CD4-positive, alpha-beta T cell treated with Interleukin-4 for 4 hours (primary cell): ENCODE measurements around the gene SEL1L3.
"Not testable (repeated sequence)": the region's sequence is repeated elsewhere in the genome, so short reads cannot be mapped to it uniquely, and the experiment has no call there.

Experiments used
- DNase-seq: peaks from one replicate; pipeline ENCODE4 v3.0.0-alpha.2; 2020

Gene SEL1L3

GRCh38 chr4:25862411-25863346 is at the start of gene SEL1L3:
Gene SEL1L3 (minus strand): TSS chr4:25862988. CDS start chr4:25862836, 152 bp downstream.
- DNase-seq: no peak

DNA sequence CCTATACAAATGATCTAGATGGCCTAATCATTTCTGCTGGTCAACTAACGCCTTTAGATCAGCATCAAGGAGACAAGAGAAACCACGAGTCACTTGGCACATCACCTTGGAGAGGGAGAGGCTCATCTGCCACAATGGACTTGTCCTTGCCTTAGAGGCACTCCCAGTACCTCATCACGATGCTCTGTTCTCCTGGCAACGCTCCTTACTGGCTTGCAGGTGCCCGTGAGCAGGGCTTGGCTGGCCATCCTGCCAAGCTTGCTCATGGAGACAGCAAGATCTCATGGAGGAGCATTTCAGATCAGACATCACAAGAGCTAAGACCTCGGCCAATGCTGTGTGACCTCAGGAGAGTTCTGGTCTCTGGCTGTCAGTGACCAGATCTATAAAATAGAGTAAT is 48.6 kb upstream of the SEL1L3 start:
- no peak for DNase-seq

DNA sequence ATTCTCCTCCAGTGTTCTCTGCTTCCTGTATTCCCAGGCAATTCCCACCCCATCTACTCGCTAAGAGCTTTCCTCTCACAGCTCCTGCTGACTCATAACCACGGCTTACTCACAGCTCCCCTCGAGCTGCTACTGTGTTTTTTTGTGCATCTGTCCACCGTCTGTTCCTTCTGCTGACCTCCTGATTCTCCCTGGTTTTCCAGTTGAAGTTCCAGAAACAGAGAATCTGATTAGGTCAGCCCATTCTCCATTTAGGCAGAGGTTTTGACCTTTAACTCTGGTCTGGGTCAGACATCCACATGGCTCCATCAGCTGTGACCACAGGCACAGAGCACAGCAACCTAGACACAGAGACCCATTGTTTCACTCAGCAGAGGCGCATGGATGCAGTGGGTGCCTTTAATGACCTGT is 45.7 kb upstream of the SEL1L3 start:
- no peak for DNase-seq

DNA sequence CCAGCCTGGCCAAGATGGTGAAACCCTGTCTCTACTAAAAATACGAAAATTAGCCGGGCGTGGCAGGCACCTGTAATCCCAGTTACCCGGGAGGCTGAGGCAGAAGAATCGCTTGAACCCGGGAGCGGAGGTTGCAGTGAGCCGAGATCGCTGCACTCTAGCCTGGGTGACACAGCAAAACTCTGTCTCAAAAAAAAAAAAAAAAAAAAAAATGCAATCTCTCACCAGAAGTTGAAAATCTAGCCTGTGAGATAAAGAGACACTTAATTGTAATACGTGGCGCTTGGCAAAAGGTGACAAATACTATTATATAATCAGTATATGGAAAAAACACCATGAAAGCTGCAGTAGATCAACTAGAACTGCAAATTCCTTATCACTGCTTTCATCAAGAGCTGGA is 43.3 kb upstream of the SEL1L3 start:
- DNase-seq: not testable (repeated sequence)

DNA sequence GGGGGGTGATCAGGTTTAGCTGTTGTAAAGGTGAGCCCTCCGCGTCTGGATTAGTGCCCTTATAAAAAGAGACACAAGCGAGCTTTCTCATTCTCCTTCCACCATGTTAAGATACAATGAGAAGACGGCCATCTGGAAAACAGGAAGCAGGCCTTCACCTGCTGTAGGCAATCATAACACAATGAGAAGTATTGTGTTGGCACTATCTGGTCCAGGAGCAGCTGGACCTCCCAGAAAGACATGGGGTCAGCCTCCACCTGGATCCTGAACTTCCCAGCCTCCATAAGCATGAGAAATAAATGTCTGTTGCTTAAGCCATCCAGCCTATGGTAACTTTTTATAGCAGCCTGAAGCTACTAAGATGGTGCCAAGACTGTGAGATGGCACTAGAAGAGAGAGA is 42.6 kb upstream of the SEL1L3 start:
- no peak for DNase-seq

GRCh38 chr4:25904748-25905082 is 41.9 kb upstream of the SEL1L3 start:
- no peak for DNase-seq

GRCh38 chr4:25903900-25904747 is 41.3 kb upstream of the SEL1L3 start:
- no peak for DNase-seq

GRCh38 chr4:25901030-25901430 is 38.2 kb upstream of the SEL1L3 start:
- no peak for DNase-seq

- no peak for DNase-seq
These were observed 37.5 kb upstream of the SEL1L3 start for GRCh38 chr4:25900310-25900709.

GRCh38 chr4:25896776-25897539 is 34.2 kb upstream of the SEL1L3 start:
- DNase-seq: no peak

DNA sequence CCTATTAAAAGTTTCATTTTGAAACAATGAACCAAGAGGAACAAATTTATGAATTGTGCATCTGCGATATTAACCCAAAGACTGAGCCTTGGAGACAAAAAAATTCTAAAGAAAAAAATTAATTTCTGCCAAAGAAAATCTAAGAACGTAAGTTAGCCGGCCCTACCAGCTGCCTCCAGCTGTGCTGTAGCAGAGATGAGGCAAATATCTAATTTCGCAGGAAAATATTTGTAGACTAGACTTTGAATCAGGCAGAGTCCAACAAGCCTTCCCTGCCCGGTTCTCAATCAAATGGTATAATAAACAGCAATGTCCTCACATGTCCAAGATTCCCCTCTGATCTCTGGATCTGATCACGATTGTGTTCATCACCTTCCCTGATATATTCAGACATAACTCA is 30.0 kb upstream of the SEL1L3 start:
- no peak for DNase-seq

DNA sequence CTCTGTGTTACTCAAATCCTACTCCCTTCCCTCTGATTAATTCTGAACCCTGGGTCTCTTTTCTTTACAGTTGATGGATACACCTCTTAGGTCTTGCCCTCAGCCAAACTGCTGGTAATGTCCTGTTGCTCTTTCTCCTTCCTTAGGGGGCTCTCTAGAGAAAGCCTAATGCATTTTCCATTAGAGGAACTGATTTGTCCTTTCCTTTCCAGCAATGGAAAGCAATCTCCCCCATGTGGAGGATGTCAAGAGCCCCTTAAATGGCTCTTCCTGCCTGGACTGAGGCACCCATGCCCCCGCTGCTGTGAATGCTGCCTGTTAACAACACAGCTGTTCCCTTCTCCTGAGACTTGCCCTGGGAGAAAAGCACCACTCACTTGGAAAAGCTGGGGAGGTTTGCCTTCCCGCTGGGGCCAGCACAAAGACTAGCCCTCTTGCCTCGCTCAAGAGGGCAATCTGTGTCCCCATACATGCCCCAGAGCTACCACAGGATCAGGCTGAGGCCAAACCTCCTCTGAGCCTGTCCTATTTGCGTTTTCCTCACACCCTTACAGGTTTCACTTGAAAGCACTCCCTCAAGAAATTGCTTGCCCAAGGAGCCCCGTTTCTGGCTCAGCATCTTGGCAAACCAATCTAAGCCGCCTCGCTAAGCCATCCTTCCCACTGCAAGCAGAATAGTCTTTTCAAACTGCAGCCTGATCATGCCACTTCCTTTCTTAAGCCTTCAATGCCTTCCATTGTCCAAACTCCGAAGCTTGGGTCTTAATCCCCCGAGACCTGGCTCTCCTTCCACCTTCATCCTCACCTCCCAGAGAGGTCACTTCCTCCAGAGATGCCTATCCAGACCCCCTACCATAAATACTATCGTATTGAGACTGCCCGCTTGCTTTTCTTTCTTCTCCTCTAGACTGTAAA is 28.0 kb upstream of the SEL1L3 start:
- no peak for DNase-seq

DNA sequence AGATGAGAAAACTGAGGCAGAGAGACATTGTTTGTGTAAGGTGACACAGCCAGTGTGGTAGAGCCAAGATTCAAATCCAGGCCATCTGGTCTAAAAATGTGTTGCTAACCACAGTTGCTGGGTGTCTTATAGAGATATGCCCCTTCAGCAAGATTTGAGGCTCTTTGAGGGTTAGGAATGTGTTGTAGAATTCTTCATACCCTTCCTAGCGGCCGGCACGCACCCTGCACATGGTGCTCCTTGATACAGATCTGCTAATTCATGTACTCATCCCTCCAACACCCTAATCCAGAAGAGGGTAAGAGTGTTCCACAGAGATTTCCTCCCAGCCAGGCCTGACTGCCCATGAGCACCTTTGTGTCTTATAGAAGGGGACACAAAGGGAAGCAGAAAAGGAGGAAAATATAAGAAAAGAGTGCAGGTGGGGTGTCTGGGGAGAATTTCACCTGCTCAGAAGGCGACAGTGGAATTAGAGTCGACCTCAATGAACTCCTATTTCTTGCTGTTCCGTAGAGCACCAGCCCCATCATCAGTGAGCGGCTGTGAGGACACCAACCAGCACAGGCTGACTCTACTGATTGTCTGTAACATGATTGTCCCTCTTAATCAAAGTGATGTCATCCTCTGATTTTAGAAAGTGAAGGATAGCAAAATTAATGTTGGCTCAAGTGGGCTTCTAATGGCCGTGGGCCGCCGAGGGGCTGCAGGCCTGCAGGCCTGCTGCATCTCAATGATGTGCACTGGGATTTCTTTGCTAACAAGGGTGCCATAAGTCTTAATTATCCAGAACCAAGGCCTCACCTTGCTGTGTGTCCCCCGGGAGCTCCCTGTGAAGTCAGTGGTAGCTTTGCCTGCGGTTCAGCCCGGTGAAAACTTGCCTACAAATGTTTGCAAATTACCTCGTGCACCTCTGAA is 27.1 kb upstream of the SEL1L3 start:
- no peak for DNase-seq

- DNase-seq: no peak
These were observed 26.0 kb upstream of the SEL1L3 start for GRCh38 chr4:25888781-25889180.

DNA sequence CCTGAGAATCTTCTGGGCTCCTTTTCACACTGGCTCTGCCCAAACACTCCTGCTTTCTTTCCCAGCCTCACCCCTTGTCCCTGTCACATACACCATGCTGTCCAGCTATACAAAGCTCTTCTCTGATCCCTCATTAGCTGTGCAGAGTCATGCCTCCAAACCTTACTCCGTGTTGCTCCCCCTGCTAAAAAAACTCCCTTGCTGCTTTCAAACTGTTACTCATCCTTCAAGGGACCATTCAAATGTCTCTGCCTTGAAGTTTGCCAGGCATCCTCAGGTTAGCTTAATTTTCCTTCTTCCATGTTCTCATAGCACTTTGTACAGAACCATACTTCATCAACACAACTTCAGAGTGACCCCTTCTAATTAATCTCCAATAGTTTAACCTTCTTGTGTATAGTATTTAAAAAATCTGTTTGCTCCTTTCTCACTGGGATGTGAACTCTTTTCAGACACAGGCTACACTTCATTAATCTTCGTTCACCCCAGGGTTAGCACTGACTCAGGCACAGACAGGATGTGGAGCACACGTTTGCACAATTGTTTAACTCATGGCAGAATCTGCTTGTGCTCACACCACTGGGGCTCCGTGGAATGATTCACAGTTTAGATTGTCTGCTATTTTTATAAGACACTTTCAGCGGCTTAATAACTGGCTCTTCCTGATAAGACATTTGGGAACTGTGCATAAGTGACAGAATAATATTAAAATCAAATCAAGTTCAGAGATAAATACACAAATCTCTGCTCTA is 21.4 kb upstream of the SEL1L3 start:
- DNase-seq: no peak

- DNase-seq: no peak
These were observed 20.8 kb upstream of the SEL1L3 start for GRCh38 chr4:25883565-25883964.

GRCh38 chr4:25882226-25882625 is 19.4 kb upstream of the SEL1L3 start:
- DNase-seq: no peak

DNA sequence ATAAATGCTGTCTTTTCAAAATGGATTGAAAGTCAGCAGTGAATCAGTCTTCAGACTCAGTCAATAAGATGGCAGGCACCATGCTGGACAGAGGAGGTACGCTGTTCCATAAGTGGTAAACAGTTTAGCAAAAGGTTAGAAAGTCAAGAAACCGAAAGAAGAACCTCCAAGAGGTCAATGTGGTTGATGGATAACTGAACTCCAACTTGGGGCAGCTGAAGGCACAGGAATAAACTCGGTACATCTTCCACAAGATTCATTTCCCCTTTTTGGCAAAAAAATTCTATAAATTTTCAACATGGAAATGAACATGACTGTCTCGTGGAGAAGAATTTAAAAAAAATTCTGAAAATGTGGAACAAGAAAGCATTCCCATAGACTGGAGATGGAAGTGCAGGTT is 18.4 kb upstream of the SEL1L3 start:
- no peak for DNase-seq

DNA sequence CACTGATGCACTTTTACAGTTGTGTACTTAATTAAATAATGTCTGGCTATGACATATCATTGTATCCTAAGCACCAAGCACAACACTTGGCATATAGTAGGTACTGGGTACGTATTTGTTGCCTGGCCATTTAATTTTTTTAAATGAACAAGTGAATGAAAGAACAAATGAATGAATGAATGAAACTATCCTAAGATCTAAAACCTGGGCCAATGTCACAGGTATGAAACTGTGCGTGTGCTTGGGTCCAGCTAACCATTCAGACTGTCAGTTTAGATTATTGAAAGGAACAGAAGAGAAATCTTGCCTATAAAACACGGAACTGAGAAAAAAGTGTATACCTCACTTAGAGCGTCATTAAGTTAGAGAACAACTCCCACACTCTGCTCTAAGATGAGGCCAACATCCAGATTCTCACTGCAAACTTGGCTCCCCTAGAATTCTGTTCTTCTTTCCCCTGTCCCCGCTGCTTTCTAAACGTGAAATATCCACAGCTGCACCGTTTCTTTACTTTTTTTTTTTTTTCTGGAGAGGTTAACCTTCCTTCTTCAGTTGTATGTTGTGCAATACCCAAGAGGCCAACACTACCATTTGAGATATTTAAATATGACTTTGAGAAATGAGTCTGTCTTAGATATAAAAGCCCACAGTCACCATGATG is 17.3 kb upstream of the SEL1L3 start:
- no peak for DNase-seq

DNA sequence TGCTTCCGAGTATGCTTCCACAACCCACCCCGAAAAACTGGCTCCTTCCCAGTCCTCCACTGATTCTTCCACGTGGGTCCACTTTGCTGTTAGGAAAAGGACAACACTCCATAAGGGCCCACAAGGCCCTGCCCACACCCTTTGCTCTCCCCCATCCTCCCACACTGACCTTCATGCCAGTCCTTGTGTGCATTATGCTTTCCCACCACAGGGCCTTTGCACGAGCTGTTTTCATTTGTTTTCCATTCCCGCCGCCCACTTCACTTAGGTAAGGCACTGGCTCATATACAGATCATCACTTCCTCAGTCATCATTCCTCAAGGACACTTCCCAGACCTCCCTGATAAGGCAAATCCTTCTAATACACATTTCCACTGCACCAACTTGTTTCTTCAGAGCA is 16.8 kb upstream of the SEL1L3 start:
- no peak for DNase-seq
